ENCODE data around the gene DUOX1. TPM values are rescaled to one million over a fixed set of nuclear protein-coding genes. Genes with fewer than 3 reads are reported as not detected.
A peak's percentile ranks its signal among the peaks of the same experiment; 100 is the strongest.

DUOX1 gene
- total and polyA plus RNA-seq, 2 of the 13 experiments (the other 11 are each of a cell fraction or from before 2014, with no cell fraction given), result 0.03 TPM; not detected in 1

GRCh38 chr15:45087513-45087912, 42.3 kb upstream of the DUOX1 start:
- ATAC-seq (peak; percentile 89), FAIRE-seq (peak; percentile 50), DNase-seq (ENCODE audit: low spot score) (peak; percentile 38)
- Histone ChIP-seq H3K27ac (ENCODE audit: extremely low read length, insufficient read depth, low read length) (no peak overlapping the region), H3K4me1 (ENCODE audit: insufficient read depth, low read length) (peaks cover 61% of the 10 kb centered on the region), H3K36me3 (replicated peaks in 1 of 2; ENCODE audit: control insufficient read depth in 1 of 2, insufficient read depth in 2 of 2, low read length in 2 of 2) (no peaks in the 10 kb centered on the region), H2AFZ (ENCODE audit: low read length) (no peak overlapping the region), H3K9me3 (ENCODE audit: low read length) (no peaks in the 10 kb centered on the region), H3K9ac (ENCODE audit: insufficient read depth, low read depth, low read length) (no peak overlapping the region), H4K20me1 (ENCODE audit: insufficient read depth, low read length) (no peaks in the 10 kb centered on the region), H3K27me3 (ENCODE audit: control insufficient read depth in 1 of 2, insufficient read depth in 2 of 2, low read length in 2 of 2) (no peaks in the 10 kb centered on the region), H3K4me3 (replicated peaks in 1 of 3; ENCODE audit: insufficient read depth in 1 of 3, low read depth in 2 of 3, low read length in 3 of 3) (no peak overlapping the region), H3K4me2 (ENCODE audit: low read depth, low read length) (no peak overlapping the region), H3K79me2 (ENCODE audit: insufficient read depth, low read length) (no peaks in the 10 kb centered on the region)
- no TSS peak for BruUV-seq (replicated peaks)
- CTCF ChIA-PET (ENCODE audit: low intra/inter-chr PET ratio, low total read pairs), result interaction anchor here (1.0 kb wide), 1 partner anchor 30 kb away, joined by 3 read pairs; no protein-coding TSS in a partner anchor
- POLR2A ChIA-PET, result interaction anchor here (1.1 kb wide), 1 partner anchor 376 kb away, joined by 3 read pairs; the partner anchor contains the start of genes B2M and PATL2
- in situ Hi-C loops (cut with HindIII; ENCODE audit: extremely low pct_ligation_motif_present, low pct_unique_long_range_greater_than_20kb) (no loop called here), intact Hi-C loops (cut with micrococcal nuclease; ENCODE audit: unreplicated experiment) (no loop called here)
- WGBS (ENCODE audit: low lambda C conversion rate), result 31% methylated on average over 1 of the region's 1 CpG
- peak; percentile 33; the same call in 1 of the 2 replicates for TF ChIP-seq CEBPB (IDR thresholded peaks at IDR 0.05; ENCODE audit: borderline replicate concordance, low read depth, low read length)
- peak; percentile 44 for TF ChIP-seq CEBPG (CRISPR knock-in tag; IDR thresholded peaks at IDR 0.05)
- no peak for TF ChIP-seq PRDM15 (CRISPR knock-in tag; IDR thresholded peaks at IDR 0.05)
- TF ChIP-seq CTCF (CRISPR knock-in tag; IDR thresholded peaks at IDR 0.05), result peak; percentile 38; the same call in 1 of the 2 replicates
